DOHH2 (cell line): ENCODE data around the gene ZNF521.

Experiments
- H3F3A ChIP-seq: fragments of 200-600 bp; sonication (generic), shearing (Covaris generic); 2 replicates; pipeline ENCODE4 v1.6.0; 2016; ENCODE audit warnings: antibody characterized with exemption, mild to moderate bottlenecking; ENCODE audit not compliant: control insufficient read depth, insufficient read depth
- H3K27ac ChIP-seq: fragments of 200-600 bp; sonication (generic); 2 replicates; pipeline ENCODE4 v1.5.1; 2014; ENCODE audit warnings: low read depth, mild to moderate bottlenecking, low read length, moderate library complexity
- H3K27me3 ChIP-seq: fragments of 200-600 bp; sonication (generic); 2 replicates; pipeline ENCODE4 v1.6.1; 2014; ENCODE audit warnings: mild to moderate bottlenecking, low read length, mixed read lengths; ENCODE audit not compliant: control insufficient read depth
- H3K36me3 ChIP-seq: fragments of 200-600 bp; sonication (generic); 2 replicates; pipeline ENCODE4 v1.6.1; 2014; ENCODE audit warnings: mild to moderate bottlenecking, low read length, moderate library complexity, mixed read lengths; ENCODE audit not compliant: control insufficient read depth
- H3K4me1 ChIP-seq: fragments of 200-600 bp; sonication (generic); 2 replicates; pipeline ENCODE4 v1.6.1; 2014; ENCODE audit warnings: mild to moderate bottlenecking, low read length, mixed read lengths; ENCODE audit not compliant: control insufficient read depth
- H3K4me2 ChIP-seq: fragments of 200-600 bp; sonication (generic); 2 replicates; pipeline ENCODE4 v1.6.0; 2014; ENCODE audit warnings: mild to moderate bottlenecking, low read length, moderate library complexity
- H3K4me3 ChIP-seq: fragments of 200-600 bp; sonication (generic); 2 replicates; pipeline ENCODE4 v1.5.1; 2014; ENCODE audit warnings: mild to moderate bottlenecking, low read length, mixed read lengths
- H3K79me2 ChIP-seq: fragments of 200-600 bp; sonication (generic); 2 replicates; pipeline ENCODE4 v1.6.1; 2014; ENCODE audit warnings: mild to moderate bottlenecking, low read length, mixed read lengths; ENCODE audit not compliant: control insufficient read depth
- H3K9me2 ChIP-seq: fragments of 200-600 bp; sonication (generic); replicated peaks from 2 replicates; pipeline ENCODE4 v1.6.1; 2014; ENCODE audit warnings: mild to moderate bottlenecking, low read length, mixed read lengths; ENCODE audit not compliant: control insufficient read depth
- H3K9me3 ChIP-seq: fragments of 200-600 bp; sonication (generic); 2 replicates; pipeline ENCODE4 v1.6.1; 2014; ENCODE audit warnings: antibody characterized with exemption, low read length, mixed read lengths; ENCODE audit not compliant: control insufficient read depth, insufficient read depth
- H4K20me1 ChIP-seq: fragments of 200-600 bp; sonication (generic); 2 replicates; pipeline ENCODE4 v1.6.0; 2014; ENCODE audit warnings: low read depth, mild to moderate bottlenecking, antibody characterized with exemption, low read length, moderate library complexity; ENCODE audit not compliant: control insufficient read depth, insufficient read depth
- CTCF ChIP-seq: fragments of 200-600 bp; sonication (generic); IDR thresholded peaks from one replicate; pipeline ENCODE4 v1.5.1; 2014; ENCODE audit warnings: antibody characterized with exemption, mild to moderate bottlenecking, low read depth, low read length; ENCODE audit not compliant: poor library complexity, severe bottlenecking
- EZH2phosphoT487 ChIP-seq: fragments of 200-600 bp; sonication (generic); IDR thresholded peaks from 2 replicates; pipeline ENCODE4 v1.6.1; 2017; ENCODE audit warnings: borderline replicate concordance, mild to moderate bottlenecking, antibody characterized with exemption, low read length, moderate library complexity, mixed read lengths

Gene ZNF521

GRCh38 chr18:25145731-25146511, 206.0 kb downstream of the ZNF521 start:
- Histone ChIP-seq H3F3A (no peaks in the 10 kb centered on the region), H3K27ac (no peak overlapping the region), H3K9me2 (no peaks in the 10 kb centered on the region), H3K4me1 (no peaks in the 10 kb centered on the region), H3K36me3 (no peaks in the 10 kb centered on the region), H3K4me3 (no peak overlapping the region), H3K4me2 (no peak overlapping the region), H3K27me3 (no peaks in the 10 kb centered on the region), H3K79me2 (no peaks in the 10 kb centered on the region), H4K20me1 (no peaks in the 10 kb centered on the region), H3K9me3 (no peaks in the 10 kb centered on the region)
- TF ChIP-seq CTCF, result no peak
- no peak for TF ChIP-seq EZH2phosphoT487

- no peaks in the 10 kb centered on the region for H3K9me3 ChIP-seq
- no peak overlapping the region for H3K4me2 ChIP-seq
- H4K20me1 ChIP-seq, result no peaks in the 10 kb centered on the region
- H3K9me2 ChIP-seq, result no peaks in the 10 kb centered on the region
- H3K4me3 ChIP-seq, result no peak overlapping the region
- no peaks in the 10 kb centered on the region for H3K27me3 ChIP-seq
- TF ChIP-seq EZH2phosphoT487 (no peak), CTCF (no peak)
- H3K27ac ChIP-seq, result no peak overlapping the region
- H3K79me2 ChIP-seq, result no peaks in the 10 kb centered on the region
- no peaks in the 10 kb centered on the region for H3F3A ChIP-seq
- no peaks in the 10 kb centered on the region for H3K4me1 ChIP-seq
- H3K36me3 ChIP-seq, result no peaks in the 10 kb centered on the region
Observed at GRCh38 chr18:25144820-25145219, 207.1 kb downstream of the ZNF521 start.

- no peaks in the 10 kb centered on the region for H3F3A ChIP-seq
- H3K4me1 ChIP-seq, result no peaks in the 10 kb centered on the region
- H4K20me1 ChIP-seq, result no peaks in the 10 kb centered on the region
- H3K36me3 ChIP-seq, result no peaks in the 10 kb centered on the region
- no peaks in the 10 kb centered on the region for H3K79me2 ChIP-seq
- no peaks in the 10 kb centered on the region for H3K27me3 ChIP-seq
- H3K9me3 ChIP-seq, result no peaks in the 10 kb centered on the region
- no peak overlapping the region for H3K4me2 ChIP-seq
- no peak for TF ChIP-seq EZH2phosphoT487
- no peak for TF ChIP-seq CTCF
- no peak overlapping the region for H3K4me3 ChIP-seq
- no peaks in the 10 kb centered on the region for H3K9me2 ChIP-seq
- H3K27ac ChIP-seq, result no peak overlapping the region
Observed at GRCh38 chr18:25141886-25142285, 210.1 kb downstream of the ZNF521 start.
